ENCODE data around the gene FZD1. TPM values are rescaled to one million over a fixed set of nuclear protein-coding genes. Genes with fewer than 3 reads are reported as not detected.
"Not testable (repeated sequence)": the region's sequence is repeated elsewhere in the genome, so short reads cannot be mapped to it uniquely, and the experiment has no call there.

FZD1 gene
- total RNA-seq, 1 donor from 2014 or later = 14.2 TPM

DNA sequence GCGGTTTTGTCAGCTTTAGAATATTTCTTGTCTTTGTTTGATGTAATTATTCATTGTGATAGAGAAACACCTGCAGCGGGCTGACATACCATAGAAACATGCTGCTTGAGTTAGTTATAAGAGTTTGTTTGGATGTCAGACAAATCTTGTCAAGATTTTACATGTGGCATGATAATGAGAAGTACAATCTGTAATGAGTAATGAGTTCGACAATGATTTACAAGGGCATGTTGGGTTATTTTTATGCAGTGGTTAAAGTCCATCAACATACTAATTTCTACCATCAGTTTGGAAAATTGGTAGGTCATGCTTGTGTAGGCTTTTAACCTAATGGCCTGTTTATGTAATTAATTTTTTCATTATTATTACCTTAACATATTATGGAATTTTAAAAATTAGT, 31.3 kb downstream of the FZD1 start:
- DNase-seq (ENCODE audit: low read depth) = no peak

DNA sequence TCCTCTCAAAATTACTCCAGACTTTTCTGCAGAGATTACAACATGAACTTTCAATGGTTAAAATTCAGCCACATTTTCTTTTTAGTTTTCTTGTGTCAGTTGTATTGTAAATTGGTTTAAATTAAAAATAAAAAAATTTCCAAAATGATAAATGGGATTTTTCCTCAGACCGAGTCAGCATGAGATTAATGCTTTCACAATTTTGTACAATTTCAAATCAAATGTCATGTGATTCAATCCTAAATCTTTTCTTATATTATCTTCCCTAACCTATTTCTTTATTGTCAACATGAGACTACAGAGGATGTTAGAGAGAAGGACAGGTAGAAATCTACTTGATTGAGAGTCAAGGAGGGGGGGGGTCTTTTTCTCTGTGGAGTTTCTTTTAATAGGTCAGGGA, 33.7 kb downstream of the FZD1 start:
- no peak for DNase-seq (ENCODE audit: low read depth)

DNA sequence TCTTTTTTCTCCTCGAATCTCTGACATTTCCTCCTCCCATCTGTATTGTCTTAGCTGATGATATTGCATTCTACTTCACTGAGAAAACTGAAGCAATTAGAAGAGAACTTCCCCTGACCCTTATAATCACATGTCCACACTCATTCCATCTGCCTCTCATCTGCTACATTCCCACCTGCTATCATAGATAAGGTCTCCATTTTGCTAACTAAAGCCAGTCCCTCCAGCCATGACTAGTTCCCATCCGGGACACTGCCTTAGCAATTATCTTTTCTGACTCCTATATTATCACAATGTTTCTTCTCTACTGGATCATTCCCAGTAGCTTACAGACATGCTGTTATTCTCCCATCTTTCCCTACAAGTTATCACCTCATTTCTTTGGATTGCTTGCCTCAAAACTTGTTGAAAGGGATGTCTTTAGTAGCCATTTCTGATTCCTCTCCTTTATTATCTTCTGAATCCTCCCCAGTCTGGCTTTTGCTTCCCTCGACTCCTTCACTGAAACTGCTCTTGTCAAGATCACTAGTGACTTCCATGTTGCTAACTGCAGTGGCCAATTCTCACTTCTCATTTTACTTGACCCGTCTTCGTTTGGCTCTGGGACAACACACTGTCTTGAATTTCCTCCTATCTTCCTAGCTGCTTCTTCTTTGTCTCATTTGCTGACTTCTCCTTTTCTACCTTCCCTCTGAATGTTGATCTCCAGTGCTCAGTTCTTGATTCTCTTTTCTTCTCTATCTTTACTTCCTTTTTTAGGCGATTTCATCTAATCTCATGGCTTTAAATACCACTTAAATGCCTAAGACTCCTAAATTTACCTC, 35.9 kb downstream of the FZD1 start:
- DNase-seq (ENCODE audit: low read depth) = no peak

DNA sequence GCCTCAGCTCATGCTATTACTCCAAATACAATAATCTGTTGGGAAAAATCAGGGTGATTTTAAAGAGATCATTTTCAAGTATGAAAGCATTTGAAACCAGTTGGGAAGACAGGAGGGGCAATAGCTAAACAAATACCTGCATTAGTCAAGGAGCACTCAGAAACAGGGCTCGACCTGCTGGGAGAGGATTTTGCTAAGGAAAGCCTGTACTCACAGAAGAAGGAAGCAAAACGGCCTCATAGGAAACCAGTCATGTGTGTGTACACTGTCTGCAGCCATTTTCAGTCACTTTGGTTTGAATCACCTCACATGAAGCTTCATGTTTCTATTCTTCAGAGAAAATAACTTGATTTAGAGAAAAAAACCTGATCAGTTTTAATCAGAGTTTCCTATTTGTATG, 38.6 kb downstream of the FZD1 start:
- DNase-seq (ENCODE audit: low read depth) = no peak

DNA sequence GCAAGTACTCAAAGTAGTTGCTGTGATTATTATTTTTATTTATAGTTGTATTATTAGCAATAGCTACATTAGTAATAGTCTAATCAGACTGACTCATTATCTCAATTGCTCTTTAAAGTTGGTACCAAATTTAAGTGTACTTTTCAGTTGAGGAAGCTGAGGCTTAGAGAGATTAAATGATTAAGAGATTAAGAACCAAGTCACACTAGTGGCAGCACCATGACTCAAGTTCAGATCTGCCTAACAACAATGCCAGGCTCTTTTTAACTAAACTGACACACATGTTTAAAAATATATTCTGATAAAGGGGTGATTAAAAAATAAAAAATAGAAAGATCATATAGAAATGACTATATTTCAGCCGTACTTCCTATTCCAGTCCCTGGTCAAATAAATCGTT, 42.0 kb downstream of the FZD1 start:
- DNase-seq (ENCODE audit: low read depth) = no peak

DNA sequence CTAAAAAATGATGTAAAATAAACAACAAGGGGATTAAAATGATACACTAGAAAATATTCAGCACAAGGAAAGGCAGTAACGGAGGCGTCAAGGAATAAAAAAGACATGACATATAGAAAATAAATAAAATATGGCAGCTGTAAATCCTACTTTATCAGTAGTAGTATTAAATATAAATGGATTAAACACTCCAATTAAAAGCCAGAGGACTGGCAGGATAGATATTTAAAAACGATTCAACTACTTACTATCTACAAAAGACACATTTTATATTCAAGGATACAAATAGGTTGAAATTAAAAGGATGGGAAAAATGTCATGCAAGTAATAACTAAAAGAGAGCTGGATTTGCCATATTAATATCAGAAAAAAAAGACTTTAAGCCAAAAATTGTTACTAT, 43.2 kb downstream of the FZD1 start:
- DNase-seq (ENCODE audit: low read depth) = no peak

DNA sequence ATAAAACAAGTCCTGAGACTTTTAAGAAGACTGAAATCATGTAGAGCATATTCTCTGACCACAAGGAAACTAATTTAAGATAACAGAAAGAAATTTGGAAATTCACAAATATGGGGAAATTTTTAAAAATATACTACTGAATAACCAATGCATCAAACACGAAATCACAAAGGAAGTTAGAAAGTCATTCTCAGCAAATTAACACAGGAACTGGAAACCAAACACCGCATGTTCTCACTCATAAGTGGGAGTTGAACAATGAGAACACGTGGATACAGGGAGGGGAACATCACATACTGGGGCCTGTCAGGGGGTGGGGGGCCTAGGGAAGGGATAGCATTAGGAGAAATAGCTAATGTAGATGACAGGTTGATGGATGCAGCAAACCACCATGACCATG, 44.0 kb downstream of the FZD1 start:
- not testable (repeated sequence) for DNase-seq (ENCODE audit: low read depth)

DNA sequence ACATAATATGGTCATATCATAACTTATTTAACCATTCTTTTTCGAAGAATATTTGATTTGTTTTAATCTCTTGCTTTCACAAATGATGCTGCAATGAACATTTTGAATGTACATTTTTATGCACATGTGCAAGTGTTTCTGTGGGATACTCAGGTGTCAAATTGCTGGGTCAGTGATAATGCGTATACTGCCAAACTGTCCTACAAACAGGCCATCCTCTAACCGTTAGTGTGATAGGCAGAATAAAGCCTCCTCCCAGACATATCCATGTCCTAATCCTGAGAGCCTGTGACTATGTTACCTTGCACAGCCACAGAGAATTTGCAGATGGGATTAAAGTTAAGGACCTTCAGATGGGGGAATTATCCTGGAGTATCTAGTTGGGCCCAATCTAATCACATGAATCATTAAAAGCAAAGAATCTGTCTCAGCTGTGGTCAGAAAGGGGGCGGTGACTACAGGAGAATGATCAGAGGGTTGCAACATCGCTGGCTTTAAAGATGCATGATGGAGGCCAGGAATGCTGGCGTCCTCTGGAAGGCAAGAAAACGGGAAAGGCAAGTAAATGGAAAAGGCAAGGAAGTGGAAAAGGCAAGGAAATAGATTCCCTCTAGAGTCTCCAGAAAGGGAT, 46.7 kb downstream of the FZD1 start:
- peak; percentile 18 for DNase-seq (ENCODE audit: low read depth)

DNA sequence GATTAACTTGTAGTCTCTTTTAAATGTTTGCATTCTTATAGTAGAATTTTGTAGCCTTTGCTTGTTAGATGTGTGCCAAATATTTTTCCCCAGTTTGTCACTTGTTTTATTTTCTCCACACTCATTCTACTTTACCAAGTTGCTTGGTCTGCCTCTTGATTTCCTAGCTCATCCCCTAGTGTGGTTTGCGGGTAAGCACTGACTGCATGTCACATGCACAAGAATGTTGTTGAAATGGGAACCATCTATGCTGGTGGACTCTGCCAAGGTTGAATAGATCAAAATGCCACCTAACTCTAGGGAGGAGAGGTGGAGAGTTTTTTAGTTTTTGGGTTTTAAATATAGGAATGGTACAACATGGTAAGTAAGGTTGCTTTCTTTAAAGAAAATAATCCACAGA, 47.6 kb downstream of the FZD1 start:
- DNase-seq (ENCODE audit: low read depth) = peak; percentile 62

DNA sequence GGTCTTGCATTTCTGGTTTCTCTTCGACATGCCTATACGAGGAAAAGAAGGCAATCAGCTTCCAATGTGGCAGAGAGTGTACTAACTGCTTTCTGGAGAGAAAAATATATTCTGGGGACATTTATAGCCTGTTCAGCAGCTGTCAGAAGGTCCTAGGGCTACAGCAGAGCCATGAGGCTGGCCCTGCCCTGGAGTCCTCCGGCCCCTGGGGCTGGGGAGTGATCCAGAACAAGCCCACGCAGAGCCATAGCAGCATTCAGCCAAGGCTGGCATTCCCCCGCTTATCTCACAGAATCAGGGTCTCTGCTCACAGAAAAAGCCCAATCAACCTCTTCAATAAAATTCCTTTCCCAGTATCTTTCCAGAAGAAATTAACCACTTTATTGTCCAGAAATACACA, 48.9 kb downstream of the FZD1 start:
- peak; percentile 16 for DNase-seq (ENCODE audit: low read depth)

DNA sequence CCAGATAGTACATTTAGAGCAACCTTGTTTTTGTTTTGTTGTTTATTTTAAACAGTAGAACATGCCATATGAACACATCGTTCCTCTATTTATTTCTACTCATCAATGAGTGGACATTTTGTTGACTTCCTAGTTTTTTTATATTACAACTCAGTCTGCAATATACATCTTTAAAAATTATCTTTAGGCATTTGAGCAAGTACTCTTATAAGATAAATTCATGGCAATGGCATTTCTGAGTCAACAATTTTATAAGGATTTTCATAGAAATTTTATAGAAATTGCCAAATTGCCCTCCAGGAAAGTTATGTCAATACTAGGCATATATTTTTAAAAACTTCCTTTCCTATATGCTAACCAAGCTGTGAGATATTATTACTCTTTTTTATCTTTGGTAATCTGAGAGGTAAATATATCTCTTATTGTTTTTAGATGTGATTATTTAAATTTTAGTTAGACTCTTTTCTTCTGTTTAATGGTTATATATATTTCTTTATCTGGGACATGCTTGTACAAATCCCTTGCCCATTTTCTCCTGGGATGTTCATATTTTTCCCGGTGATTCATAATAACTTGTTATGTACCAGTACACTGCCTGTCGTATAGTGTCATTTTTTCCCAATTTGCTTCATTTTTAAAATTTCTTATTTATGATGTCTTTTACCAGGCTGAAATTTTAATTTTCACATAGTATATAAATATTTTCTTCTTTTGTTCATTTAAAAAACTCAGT, 50.5 kb downstream of the FZD1 start:
- DNase-seq (ENCODE audit: low read depth) = no peak

DNA sequence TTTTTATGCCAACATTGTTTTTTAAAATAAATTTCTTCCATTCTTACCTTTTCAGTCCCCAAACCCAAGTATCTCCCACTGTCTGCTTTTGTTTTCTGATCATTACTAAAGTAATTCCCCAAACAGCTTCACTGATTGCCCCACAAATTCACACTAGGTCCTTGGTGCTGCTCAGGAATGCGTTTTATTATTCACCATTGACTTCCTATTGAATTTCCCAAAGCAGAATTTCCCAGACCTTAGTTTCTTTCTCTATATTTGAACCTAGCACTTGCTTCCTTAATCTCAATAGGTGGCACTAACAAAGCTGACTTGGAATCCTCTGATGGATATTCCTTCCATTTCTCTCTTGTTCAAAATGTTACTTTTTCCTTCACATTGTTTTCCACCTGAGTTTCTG, 52.2 kb downstream of the FZD1 start:
- DNase-seq (ENCODE audit: low read depth) = no peak

DNA sequence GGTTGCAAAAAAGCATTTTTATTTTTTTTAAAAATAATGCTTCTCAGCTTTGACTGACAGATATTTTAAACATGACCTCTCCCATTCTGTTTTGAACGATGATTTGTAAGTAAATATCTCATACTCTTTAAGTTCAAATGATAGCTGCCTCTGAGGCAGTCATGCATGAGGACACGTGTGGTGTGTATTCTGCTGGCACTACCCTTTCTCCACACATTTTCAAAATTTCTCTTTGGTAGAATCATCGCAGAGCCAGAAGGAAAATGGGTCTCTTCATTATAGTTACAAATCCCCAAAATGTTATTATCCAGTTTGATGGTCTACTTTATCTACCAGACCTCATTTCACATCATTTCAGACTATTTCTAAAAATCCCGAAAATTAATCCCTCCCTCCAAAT, 55.1 kb downstream of the FZD1 start:
- DNase-seq (ENCODE audit: low read depth) = no peak

DNA sequence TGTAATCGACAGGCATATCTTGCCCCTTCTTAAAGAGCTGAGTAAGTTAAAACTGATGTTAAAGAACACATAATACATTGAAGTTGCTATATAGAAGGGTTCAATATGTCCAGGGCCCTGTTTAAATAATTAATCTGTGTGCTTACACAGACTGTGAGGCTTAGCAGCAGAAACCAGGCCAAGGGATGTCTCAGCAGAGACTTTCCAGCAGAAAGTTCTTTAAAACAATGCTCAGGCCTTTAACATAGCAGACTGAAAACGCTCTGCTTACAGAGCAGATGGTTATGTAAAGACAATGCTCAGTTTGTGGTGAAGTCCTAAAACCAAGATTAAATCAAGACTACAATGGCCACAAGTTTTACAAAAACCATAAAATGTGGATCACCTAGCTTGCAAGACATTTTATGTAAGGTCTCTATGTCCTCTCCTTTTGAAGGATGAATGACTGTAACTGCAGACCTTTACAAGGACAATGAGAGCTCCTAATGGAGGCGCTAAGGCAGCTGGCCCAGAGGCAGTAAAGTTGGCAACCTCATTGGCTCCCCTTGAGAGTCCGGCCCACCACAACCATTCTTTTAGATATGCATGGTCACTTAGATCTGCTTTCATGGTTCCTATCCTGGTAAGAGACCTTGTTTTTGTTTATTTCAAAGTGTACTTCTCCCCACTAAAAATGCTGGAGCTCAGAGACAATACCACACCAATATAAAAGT, 56.3 kb downstream of the FZD1 start:
- no peak for DNase-seq (ENCODE audit: low read depth)
